Measurements from ENCODE around the gene DRG1. TPM values are rescaled to one million over a fixed set of nuclear protein-coding genes. Genes with fewer than 3 reads are reported as not detected.
"Not testable (repeated sequence)": the region's sequence is repeated elsewhere in the genome, so short reads cannot be mapped to it uniquely, and the experiment has no call there.

The DRG1 gene
- total RNA-seq, result 114 and 117 TPM in 2 replicates

- peaks cover 2% of the 10 kb centered on the region for H3K9me3 Mint-ChIP-seq
- peak; percentile 99 for DNase-seq
- H3K4me1 Mint-ChIP-seq, result peaks cover 16% of the 10 kb centered on the region
- peak within 1 kb of the TSS; percentile 100 for H3K4me3 Mint-ChIP-seq
- intact Hi-C loops (cut with micrococcal nuclease), result loop anchor here (1.0 to 5.0 kb wide), 3 partner anchors 53 to 107 kb away; partner anchors contain the start of genes EIF4ENIF1, PATZ1 and PIK3IP1
- H3K36me3 Mint-ChIP-seq (ENCODE audit: low read depth), result peaks cover 20% of the 10 kb centered on the region
- H3K27me3 Mint-ChIP-seq, result peaks cover under 1% of the 10 kb centered on the region
- H3K27ac Mint-ChIP-seq, result peak within 1 kb of the TSS; percentile 94
Measured at GRCh38 chr22:31399211-31400022, at the start of gene DRG1. DRG1 (plus strand) TSS chr22:31399604; CDS start chr22:31399684, 80 bp downstream.

GRCh38 chr22:31349960-31350359 is 49.4 kb upstream of the DRG1 start:
- no peak for DNase-seq
- Mint-ChIP-seq H3K36me3 (ENCODE audit: low read depth) (peaks cover 6% of the 10 kb centered on the region), H3K9me3 (no peaks in the 10 kb centered on the region), H3K4me3 (no peak overlapping the region), H3K27me3 (peaks cover 5% of the 10 kb centered on the region), H3K4me1 (peaks cover 5% of the 10 kb centered on the region), H3K27ac (no peak overlapping the region)
- intact Hi-C loops (cut with micrococcal nuclease), result loop anchor here (10.0 kb wide), 1 partner anchor 265 kb away; the partner anchor contains the start of gene SMTN

- intact Hi-C loops (cut with micrococcal nuclease), result no loop called here
- peaks cover 5% of the 10 kb centered on the region for H3K36me3 Mint-ChIP-seq (ENCODE audit: low read depth)
- no peak overlapping the region for H3K4me3 Mint-ChIP-seq
- no peaks in the 10 kb centered on the region for H3K9me3 Mint-ChIP-seq
- no peak for DNase-seq
- peaks cover 5% of the 10 kb centered on the region for H3K4me1 Mint-ChIP-seq
- peaks cover 5% of the 10 kb centered on the region for H3K27me3 Mint-ChIP-seq
- H3K27ac Mint-ChIP-seq, result no peak overlapping the region
Measured at GRCh38 chr22:31350410-31350863, 49.0 kb upstream of the DRG1 start.

GRCh38 chr22:31354515-31354914 is 44.9 kb upstream of the DRG1 start:
- H3K27ac Mint-ChIP-seq, result no peak overlapping the region
- H3K4me1 Mint-ChIP-seq, result no peaks in the 10 kb centered on the region
- H3K9me3 Mint-ChIP-seq, result no peaks in the 10 kb centered on the region
- H3K27me3 Mint-ChIP-seq, result peaks cover 8% of the 10 kb centered on the region
- H3K36me3 Mint-ChIP-seq (ENCODE audit: low read depth), result no peaks in the 10 kb centered on the region
- H3K4me3 Mint-ChIP-seq, result no peak overlapping the region
- intact Hi-C loops (cut with micrococcal nuclease), result no loop called here
- DNase-seq, result no peak

- DNase-seq, result no peak
- Mint-ChIP-seq H3K27me3 (peaks cover 5% of the 10 kb centered on the region), H3K27ac (no peak overlapping the region), H3K4me1 (no peaks in the 10 kb centered on the region), H3K36me3 (ENCODE audit: low read depth) (no peaks in the 10 kb centered on the region), H3K4me3 (no peak overlapping the region), H3K9me3 (no peaks in the 10 kb centered on the region)
- intact Hi-C loops (cut with micrococcal nuclease), result no loop called here
Measured at GRCh38 chr22:31360029-31360428, 39.4 kb upstream of the DRG1 start.

- Mint-ChIP-seq H3K9me3 (no peaks in the 10 kb centered on the region), H3K4me1 (no peaks in the 10 kb centered on the region), H3K36me3 (ENCODE audit: low read depth) (no peaks in the 10 kb centered on the region), H3K27ac (no peak overlapping the region), H3K27me3 (peaks cover 2% of the 10 kb centered on the region), H3K4me3 (no peak overlapping the region)
- intact Hi-C loops (cut with micrococcal nuclease), result no loop called here
- no peak for DNase-seq
Measured at GRCh38 chr22:31361743-31362142, 37.7 kb upstream of the DRG1 start.

- intact Hi-C loops (cut with micrococcal nuclease), result no loop called here
- no peak overlapping the region for H3K27ac Mint-ChIP-seq
- H3K36me3 Mint-ChIP-seq (ENCODE audit: low read depth), result no peaks in the 10 kb centered on the region
- DNase-seq, result no peak
- peaks cover 2% of the 10 kb centered on the region for H3K27me3 Mint-ChIP-seq
- no peaks in the 10 kb centered on the region for H3K9me3 Mint-ChIP-seq
- no peak overlapping the region for H3K4me3 Mint-ChIP-seq
- no peaks in the 10 kb centered on the region for H3K4me1 Mint-ChIP-seq
Measured at GRCh38 chr22:31363885-31364465, 35.4 kb upstream of the DRG1 start.

GRCh38 chr22:31367426-31367825 is 32.0 kb upstream of the DRG1 start:
- Mint-ChIP-seq H3K27ac (no peak overlapping the region), H3K27me3 (no peaks in the 10 kb centered on the region), H3K9me3 (no peaks in the 10 kb centered on the region), H3K36me3 (ENCODE audit: low read depth) (no peaks in the 10 kb centered on the region), H3K4me3 (no peak overlapping the region), H3K4me1 (no peaks in the 10 kb centered on the region)
- intact Hi-C loops (cut with micrococcal nuclease), result no loop called here
- DNase-seq, result no peak

- no peaks in the 10 kb centered on the region for H3K9me3 Mint-ChIP-seq
- DNase-seq, result no peak
- peaks cover 2% of the 10 kb centered on the region for H3K27me3 Mint-ChIP-seq
- no peak overlapping the region for H3K27ac Mint-ChIP-seq
- H3K4me1 Mint-ChIP-seq, result peaks cover 7% of the 10 kb centered on the region
- H3K4me3 Mint-ChIP-seq, result no peak overlapping the region
- intact Hi-C loops (cut with micrococcal nuclease), result no loop called here
- no peaks in the 10 kb centered on the region for H3K36me3 Mint-ChIP-seq (ENCODE audit: low read depth)
Measured at GRCh38 chr22:31377612-31378011, 21.8 kb upstream of the DRG1 start.

GRCh38 chr22:31378123-31378522 is 21.3 kb upstream of the DRG1 start:
- Mint-ChIP-seq H3K36me3 (ENCODE audit: low read depth) (no peaks in the 10 kb centered on the region), H3K27ac (no peak overlapping the region), H3K4me3 (no peak overlapping the region), H3K27me3 (peaks cover 2% of the 10 kb centered on the region), H3K4me1 (peaks cover 7% of the 10 kb centered on the region), H3K9me3 (no peaks in the 10 kb centered on the region)
- intact Hi-C loops (cut with micrococcal nuclease), result no loop called here
- DNase-seq, result no peak

GRCh38 chr22:31378651-31379050 is 20.8 kb upstream of the DRG1 start:
- H3K36me3 Mint-ChIP-seq (ENCODE audit: low read depth); intact Hi-C loops (cut with micrococcal nuclease); H3K27me3 Mint-ChIP-seq; H3K9me3 Mint-ChIP-seq; H3K4me1 Mint-ChIP-seq; H3K27ac Mint-ChIP-seq; H3K4me3 Mint-ChIP-seq; DNase-seq: not testable (repeated sequence)

- no peaks in the 10 kb centered on the region for H3K36me3 Mint-ChIP-seq (ENCODE audit: low read depth)
- no peak overlapping the region for H3K4me3 Mint-ChIP-seq
- H3K9me3 Mint-ChIP-seq, result peaks cover 4% of the 10 kb centered on the region
- peaks cover 5% of the 10 kb centered on the region for H3K27me3 Mint-ChIP-seq
- intact Hi-C loops (cut with micrococcal nuclease), result no loop called here
- peaks cover 1% of the 10 kb centered on the region for H3K4me1 Mint-ChIP-seq
- H3K27ac Mint-ChIP-seq, result no peak overlapping the region
- DNase-seq, result no peak
Measured at GRCh38 chr22:31393893-31394292, 5.5 kb upstream of the DRG1 start.

- H3K4me3 Mint-ChIP-seq, result no peak overlapping the region
- peaks cover 5% of the 10 kb centered on the region for H3K27me3 Mint-ChIP-seq
- no peak for DNase-seq
- no peak overlapping the region for H3K27ac Mint-ChIP-seq
- H3K4me1 Mint-ChIP-seq, result peaks cover 2% of the 10 kb centered on the region
- intact Hi-C loops (cut with micrococcal nuclease), result no loop called here
- peaks cover 4% of the 10 kb centered on the region for H3K9me3 Mint-ChIP-seq
- no peaks in the 10 kb centered on the region for H3K36me3 Mint-ChIP-seq (ENCODE audit: low read depth)
Measured at GRCh38 chr22:31394326-31394725, 5.1 kb upstream of the DRG1 start.

- H3K27me3 Mint-ChIP-seq, result peaks cover 2% of the 10 kb centered on the region
- intact Hi-C loops (cut with micrococcal nuclease), result loop anchor here (2.0 to 5.0 kb wide), 2 partner anchors 91 to 106 kb away; partner anchors contain the start of genes EIF4ENIF1 and PIK3IP1
- H3K9me3 Mint-ChIP-seq, result peaks cover 4% of the 10 kb centered on the region
- H3K4me3 Mint-ChIP-seq, result no peak overlapping the region
- peaks cover 17% of the 10 kb centered on the region for H3K36me3 Mint-ChIP-seq (ENCODE audit: low read depth)
- H3K27ac Mint-ChIP-seq, result no peak overlapping the region
- no peak for DNase-seq
- peaks cover 16% of the 10 kb centered on the region for H3K4me1 Mint-ChIP-seq
Measured at GRCh38 chr22:31398231-31398630, 1.2 kb upstream of the DRG1 start.

Measured in activated CD4-positive, alpha-beta T cell treated with anti-CD3 and anti-CD28 coated beads, Interleukin-2, amount 10 ng/mL, durations not matched to agents 24 days and 14 days (primary cell).